ENCODE results near the gene KLHDC8A.

The KLHDC8A gene

GRCh38 chr1:205348554-205349487 is 7.9 kb downstream of the KLHDC8A start:
- H3K4me3 ChIP-seq = no peak overlapping the region
- H3K36me3 ChIP-seq = no peaks in the 10 kb centered on the region
- no peak for TF ChIP-seq Cebpa-rat (IDR thresholded peaks at IDR 0.05)
- peaks cover 35% of the 10 kb centered on the region for H3K27me3 ChIP-seq
- H3K9me3 ChIP-seq = no peaks in the 10 kb centered on the region; the same call in 1 of the 2 replicates
- H3K27ac ChIP-seq = no peak overlapping the region
- H4K20me1 ChIP-seq = peaks cover 14% of the 10 kb centered on the region; the same call in 1 of the 2 replicates
- peak overlapping the region; percentile 76 for H3K4me2 ChIP-seq
- H3K9ac ChIP-seq = no peak overlapping the region
- H3K4me1 ChIP-seq = peaks cover 36% of the 10 kb centered on the region

DNA sequence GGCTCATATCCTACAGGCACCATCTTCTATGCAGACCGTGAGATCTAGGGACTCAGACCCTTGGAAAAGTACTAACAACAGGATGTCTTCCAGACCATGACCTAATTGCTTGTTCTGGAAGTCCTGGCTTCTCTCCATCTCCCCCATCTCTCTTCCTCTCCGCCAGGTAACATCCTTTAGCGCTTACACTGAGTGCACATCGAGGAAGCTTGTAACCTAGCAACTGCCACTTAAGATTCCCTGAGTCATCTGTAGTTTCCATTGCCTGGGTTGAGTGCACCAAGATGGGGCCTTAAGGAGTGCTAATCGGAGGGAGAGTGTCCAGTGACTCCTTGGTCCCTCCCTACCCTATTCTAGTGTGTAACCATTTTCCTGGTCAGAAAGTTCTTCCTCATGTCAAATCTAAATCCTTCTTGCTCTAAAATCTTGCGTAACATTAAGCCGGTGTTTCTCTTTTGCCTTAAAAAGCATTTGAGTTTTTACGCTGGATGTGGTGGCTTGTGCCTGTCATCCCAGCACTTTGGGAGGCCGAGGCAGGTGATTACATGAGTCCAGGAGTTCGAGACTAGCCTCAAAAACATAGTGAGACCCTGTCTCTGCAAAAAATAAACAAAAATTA is 9.7 kb downstream of the KLHDC8A start:
- Histone ChIP-seq H3K9ac (no peak overlapping the region), H3K9me3 (peaks cover 10% of the 10 kb centered on the region), H4K20me1 (peaks cover 14% of the 10 kb centered on the region; the same call in 1 of the 2 replicates), H3K27me3 (peaks cover 53% of the 10 kb centered on the region), H3K4me2 (no peak overlapping the region), H3K27ac (no peak overlapping the region), H3K36me3 (no peaks in the 10 kb centered on the region), H3K4me1 (peaks cover 32% of the 10 kb centered on the region), H3K4me3 (no peak overlapping the region)
- TF ChIP-seq Cebpa-rat (IDR thresholded peaks at IDR 0.05) = peak; percentile 55; the same call in 1 of the 2 replicates

DNA sequence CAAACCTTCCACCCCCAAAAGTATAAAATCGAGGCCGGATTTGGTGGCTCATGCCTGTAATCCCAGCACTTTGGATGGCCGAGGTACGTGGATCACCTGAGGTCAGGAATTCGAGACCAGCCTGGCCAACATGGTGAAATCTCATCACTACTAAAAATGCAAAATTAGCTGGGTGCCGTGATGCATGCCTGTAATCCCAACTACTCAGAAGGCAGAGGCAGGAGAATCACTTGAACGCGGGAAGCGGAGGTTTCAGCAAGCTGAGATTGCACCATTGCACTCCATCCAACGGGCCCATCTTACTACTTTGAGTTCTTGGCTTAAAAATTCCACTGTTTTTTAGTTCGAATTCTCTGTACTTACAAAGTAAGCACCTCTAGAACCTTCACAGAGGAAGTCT is 11.0 kb downstream of the KLHDC8A start:
- TF ChIP-seq Cebpa-rat (IDR thresholded peaks at IDR 0.05) = no peak
- H3K36me3 ChIP-seq = no peaks in the 10 kb centered on the region
- no peak overlapping the region for H3K27ac ChIP-seq
- H3K9ac ChIP-seq = no peak overlapping the region
- no peak overlapping the region for H3K4me3 ChIP-seq
- peaks cover 29% of the 10 kb centered on the region for H3K4me1 ChIP-seq
- peaks cover 56% of the 10 kb centered on the region for H3K27me3 ChIP-seq
- H3K9me3 ChIP-seq = peaks cover 10% of the 10 kb centered on the region
- H3K4me2 ChIP-seq = no peak overlapping the region
- peaks cover 14% of the 10 kb centered on the region; the same call in 1 of the 2 replicates for H4K20me1 ChIP-seq

- Histone ChIP-seq H3K27ac (no peak overlapping the region), H3K9ac (no peak overlapping the region), H3K36me3 (no peaks in the 10 kb centered on the region), H3K4me2 (no peak overlapping the region), H4K20me1 (peaks cover 14% of the 10 kb centered on the region; the same call in 1 of the 2 replicates), H3K4me3 (no peak overlapping the region), H3K9me3 (peaks cover 10% of the 10 kb centered on the region), H3K27me3 (peaks cover 56% of the 10 kb centered on the region), H3K4me1 (peaks cover 14% of the 10 kb centered on the region)
- TF ChIP-seq Cebpa-rat (IDR thresholded peaks at IDR 0.05) = no peak
These were observed 12.4 kb downstream of the KLHDC8A start for GRCh38 chr1:205344066-205344928.

DNA sequence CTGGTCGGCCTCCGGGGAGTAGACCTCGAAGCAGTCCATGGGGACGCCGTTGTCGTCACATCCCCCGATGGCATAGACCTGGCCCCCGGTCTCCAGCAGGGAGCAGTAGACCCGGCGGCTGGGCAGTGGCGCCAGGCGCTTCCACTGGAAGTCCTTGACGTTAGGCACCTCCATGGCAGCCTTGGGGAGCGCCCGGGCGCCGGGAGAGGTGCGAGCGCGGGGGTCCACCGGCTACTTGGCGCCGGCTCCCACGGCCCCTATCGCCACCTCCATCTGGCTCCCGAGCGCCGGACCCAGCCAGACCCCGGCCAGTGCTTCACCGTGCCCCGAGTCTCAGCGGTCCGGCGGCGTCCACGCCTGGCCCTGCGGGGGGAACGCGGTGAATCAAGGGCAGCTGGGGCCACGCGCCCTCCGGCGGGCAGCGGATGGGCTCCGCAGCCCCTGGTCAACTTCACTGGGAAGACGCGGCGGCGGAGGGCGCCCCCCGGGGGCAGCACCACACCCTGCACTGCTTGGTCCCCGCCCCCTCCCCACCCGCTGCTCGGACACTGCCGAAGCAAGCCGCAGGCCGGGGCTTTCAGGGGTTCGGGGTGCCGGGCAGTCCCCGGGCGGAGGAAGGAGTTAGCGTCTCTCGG is 13.2 kb downstream of the KLHDC8A start:
- no peak for TF ChIP-seq Cebpa-rat (IDR thresholded peaks at IDR 0.05)
- Histone ChIP-seq H3K4me2 (no peak overlapping the region), H3K4me1 (peaks cover 7% of the 10 kb centered on the region), H3K27ac (no peak overlapping the region), H4K20me1 (peaks cover 14% of the 10 kb centered on the region; the same call in 1 of the 2 replicates), H3K27me3 (peaks cover 56% of the 10 kb centered on the region), H3K36me3 (no peaks in the 10 kb centered on the region), H3K4me3 (no peak overlapping the region), H3K9ac (no peak overlapping the region), H3K9me3 (peaks cover 10% of the 10 kb centered on the region)

GRCh38 chr1:205342986-205343385 is 13.7 kb downstream of the KLHDC8A start:
- Histone ChIP-seq H3K4me1 (peaks cover 1% of the 10 kb centered on the region), H3K9ac (no peak overlapping the region), H4K20me1 (peaks cover 14% of the 10 kb centered on the region; the same call in 1 of the 2 replicates), H3K9me3 (peaks cover 10% of the 10 kb centered on the region), H3K4me3 (no peak overlapping the region), H3K27ac (no peak overlapping the region), H3K27me3 (peaks cover 56% of the 10 kb centered on the region), H3K36me3 (no peaks in the 10 kb centered on the region), H3K4me2 (no peak overlapping the region)
- no peak for TF ChIP-seq Cebpa-rat (IDR thresholded peaks at IDR 0.05)

GRCh38 chr1:205340676-205341075 is 16.0 kb downstream of the KLHDC8A start:
- peaks cover 39% of the 10 kb centered on the region for H3K27me3 ChIP-seq
- no peaks in the 10 kb centered on the region for H3K36me3 ChIP-seq
- TF ChIP-seq Cebpa-rat (IDR thresholded peaks at IDR 0.05) = no peak
- peaks cover 14% of the 10 kb centered on the region; the same call in 1 of the 2 replicates for H4K20me1 ChIP-seq
- H3K4me1 ChIP-seq = no peaks in the 10 kb centered on the region
- no peak overlapping the region for H3K27ac ChIP-seq
- no peak overlapping the region for H3K4me2 ChIP-seq
- peaks cover 10% of the 10 kb centered on the region for H3K9me3 ChIP-seq
- no peak overlapping the region for H3K9ac ChIP-seq
- no peak overlapping the region for H3K4me3 ChIP-seq

DNA sequence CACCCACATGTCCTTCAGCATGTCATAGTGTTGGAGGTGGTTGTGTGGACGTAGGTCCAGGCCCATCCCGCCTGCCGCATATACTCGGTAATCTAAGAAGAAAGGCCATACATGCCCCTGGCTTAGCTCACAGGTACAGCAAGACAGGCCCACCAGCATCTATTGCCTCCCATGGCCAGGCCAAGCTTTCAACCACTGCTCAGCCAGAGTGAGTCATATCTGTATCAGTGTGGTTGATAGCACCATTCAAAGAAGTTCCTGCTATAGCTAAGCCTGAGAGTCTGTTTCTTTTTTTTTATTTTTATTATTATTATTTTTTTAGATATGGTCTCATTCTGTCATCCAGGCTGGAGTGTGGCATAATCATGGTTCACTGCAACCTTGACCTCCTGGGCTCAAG is 17.0 kb downstream of the KLHDC8A start:
- Histone ChIP-seq H3K9ac (no peak overlapping the region), H3K4me3 (no peak overlapping the region), H4K20me1 (peaks cover 7% of the 10 kb centered on the region; the same call in 1 of the 2 replicates), H3K4me1 (no peaks in the 10 kb centered on the region), H3K4me2 (no peak overlapping the region), H3K27ac (no peak overlapping the region), H3K9me3 (peaks cover 10% of the 10 kb centered on the region), H3K27me3 (peaks cover 30% of the 10 kb centered on the region), H3K36me3 (no peaks in the 10 kb centered on the region)
- TF ChIP-seq Cebpa-rat (IDR thresholded peaks at IDR 0.05) = no peak

DNA sequence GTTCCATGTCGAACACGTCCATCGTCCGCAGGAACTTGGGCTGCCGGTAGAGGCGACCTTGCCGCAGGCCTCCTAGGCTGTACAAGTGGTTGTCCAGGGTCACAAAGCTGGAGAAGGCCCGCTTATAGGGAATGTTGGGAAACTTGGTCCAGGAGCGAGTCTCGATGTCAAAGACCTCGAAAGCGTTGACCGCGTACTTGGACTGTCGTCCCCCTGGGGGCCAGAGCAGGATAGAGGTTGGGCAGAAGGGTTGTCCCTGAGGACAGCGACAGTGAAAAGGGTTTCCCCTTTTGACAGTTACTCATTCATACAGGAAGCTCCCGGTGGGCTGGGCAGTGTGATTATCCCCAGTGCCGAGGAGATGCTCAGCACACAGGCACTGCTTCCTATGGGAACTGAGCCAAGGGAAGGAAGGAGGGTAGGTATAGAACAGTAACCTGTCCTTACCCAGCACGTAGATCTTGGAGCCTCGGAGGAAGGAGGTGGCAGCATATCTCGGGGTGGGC is 17.5 kb downstream of the KLHDC8A start:
- Histone ChIP-seq H4K20me1 (peaks cover 3% of the 10 kb centered on the region; the same call in 1 of the 2 replicates), H3K4me3 (no peak overlapping the region), H3K27me3 (peaks cover 25% of the 10 kb centered on the region), H3K27ac (no peak overlapping the region), H3K4me2 (no peak overlapping the region), H3K9me3 (peaks cover 10% of the 10 kb centered on the region), H3K36me3 (no peaks in the 10 kb centered on the region), H3K9ac (no peak overlapping the region), H3K4me1 (no peaks in the 10 kb centered on the region)
- no peak for TF ChIP-seq Cebpa-rat (IDR thresholded peaks at IDR 0.05)
